Natural killer cell (primary cell): ENCODE data around the gene TMEM43. TPM values are rescaled to one million over a fixed set of nuclear protein-coding genes. Genes with fewer than 3 reads are reported as not detected.

Source experiments
- ATAC-seq, 3 donors: fragments of 150-1000 bp in 2 of 3; fragments of 200-7000 bp in 1 of 3; cut with Tn5 transposase; 1 replicate in 1 of 3; 2 replicates in 2 of 3; pipeline ENCODE4 v1.10.0; 2021; ENCODE audit warnings: mild to moderate bottlenecking in 2 of 3, moderate library complexity in 2 of 3
- DNase-seq, 2 donors: peaks; one replicate each; pipeline versions ENCODE4 v3.0.0 to v3.0.0-alpha.2; 2013 to 2021; ENCODE audit warnings: mixed read lengths in 1 of 2
- H3K27ac ChIP-seq: one replicate; pipeline ENCODE4 v1.5.1; 2013; ENCODE audit warnings: mild to moderate bottlenecking, low read length
- H3K27me3 ChIP-seq: one replicate; pipeline ENCODE4 v1.6.1; 2013; ENCODE audit warnings: low read length; ENCODE audit not compliant: control insufficient read depth, insufficient read depth
- H3K36me3 ChIP-seq: one replicate; pipeline ENCODE4 v1.6.1; 2013; ENCODE audit warnings: low read length; ENCODE audit not compliant: control insufficient read depth, insufficient read depth
- H3K4me1 ChIP-seq: one replicate; pipeline ENCODE4 v1.6.1; 2013; ENCODE audit warnings: low read length; ENCODE audit not compliant: control insufficient read depth, insufficient read depth
- H3K4me3 ChIP-seq: one replicate; pipeline ENCODE4 v1.5.1; 2013; ENCODE audit warnings: low read length
- H3K9me3 ChIP-seq: one replicate; pipeline ENCODE4 v1.6.1; 2013; ENCODE audit warnings: low read length; ENCODE audit not compliant: control insufficient read depth, insufficient read depth
- H3K27ac Mint-ChIP-seq, 2 donors: one replicate each; pipeline ENCODE4 v1.8.0; 2022; ENCODE audit warnings: mild to moderate bottlenecking in 2 of 2, mixed read lengths in 2 of 2, moderate library complexity in 1 of 2
- H3K27me3 Mint-ChIP-seq, 2 donors: one replicate each; pipeline ENCODE4 v1.8.0; 2022; ENCODE audit warnings: low read depth in 2 of 2, mixed read lengths in 2 of 2
- H3K36me3 Mint-ChIP-seq: one replicate; pipeline ENCODE4 v1.8.0; 2022; ENCODE audit warnings: mixed read lengths
- H3K4me1 Mint-ChIP-seq, 2 donors: one replicate each; pipeline ENCODE4 v1.8.0; 2022; ENCODE audit warnings: mixed read lengths in 2 of 2
- H3K4me3 Mint-ChIP-seq: one replicate; pipeline ENCODE4 v1.8.0; 2022; ENCODE audit warnings: mild to moderate bottlenecking, moderate library complexity, mixed read lengths
- H3K9me3 Mint-ChIP-seq, 2 donors: one replicate each; pipeline ENCODE4 v1.8.0; 2022; ENCODE audit warnings: mixed read lengths in 2 of 2
- CTCF ChIP-seq: fragments of 200-600 bp; IDR thresholded peaks from one replicate; pipeline ENCODE4 v1.8.0; 2022; ENCODE audit warnings: antibody characterized with exemption
- WGBS: methylation state at CpG from one replicate; pipeline ENCODE4 v1.1.7; 2013; ENCODE audit warnings: missing lambda C conversion rate; ENCODE audit not compliant: insufficient coverage; 5-methylcytosine and 5-hydroxymethylcytosine counted together
- intact Hi-C: fragments of 100-400 bp; cut with micrococcal nuclease; formaldehyde crosslinking; loops from one replicate; pipeline ENCODE4 v1.14.2; 2022
- total RNA-seq, 4 donors: library from RNA; stranded (reverse); fragments of 120-200 nt in 1 of 4; gene quantifications; one replicate each; pipeline versions ENCODE4 v1.2.3 to v1.2.4, GENCODE V29; 2013 to 2022

TMEM43 gene
- total RNA-seq, 3 donors from 2014 or later (not counting 1 experiment from before 2014, with no cell fraction given), result 49.5 to 61.1 (median 54.1) TPM

GRCh38 chr3:14175383-14176037, 50.7 kb downstream of the TMEM43 start:
- intact Hi-C loops, result no loop called here
- H3K4me3 Mint-ChIP-seq, result peak overlapping the region; percentile 52
- peaks cover 56 to 57% of the 10 kb centered on the region in 2 donors for H3K4me1 Mint-ChIP-seq
- no peak for ATAC-seq
- H3K9me3 Mint-ChIP-seq, result no peaks in the 10 kb centered on the region
- no peaks in the 10 kb centered on the region for H3K27me3 Mint-ChIP-seq
- peak overlapping the region; percentile 8 for H3K27ac ChIP-seq
- H3K9me3 ChIP-seq, result no peaks in the 10 kb centered on the region
- H3K27me3 ChIP-seq, result no peaks in the 10 kb centered on the region
- peaks cover 15% of the 10 kb centered on the region for H3K36me3 Mint-ChIP-seq
- DNase-seq, result peak in 1 of 2 donors; percentile 91
- peak overlapping the region; percentile 80 to 99 for H3K27ac Mint-ChIP-seq
- H3K4me3 ChIP-seq, result no peak overlapping the region
- peaks cover 26% of the 10 kb centered on the region for H3K36me3 ChIP-seq
- 58% methylated on average over 3 of the region's 3 CpGs for WGBS
- H3K4me1 ChIP-seq, result peaks cover 30% of the 10 kb centered on the region
- TF ChIP-seq CTCF, result no peak

- peak overlapping the region; percentile 91 for H3K27ac ChIP-seq
- Mint-ChIP-seq H3K4me3 (peak overlapping the region; percentile 100), H3K27me3 (no peaks in the 10 kb centered on the region), H3K4me1 (peaks cover 58 to 59% of the 10 kb centered on the region in 2 donors), H3K9me3 (no peaks in the 10 kb centered on the region), H3K27ac (peak overlapping the region; percentile 99 to 100), H3K36me3 (peaks cover 7% of the 10 kb centered on the region)
- H3K4me3 ChIP-seq, result peak overlapping the region; percentile 72
- DNase-seq, result no peak
- H3K9me3 ChIP-seq, result no peaks in the 10 kb centered on the region
- ATAC-seq, result peak; percentile 3
- TF ChIP-seq CTCF, result no peak
- peaks cover 16% of the 10 kb centered on the region for H3K36me3 ChIP-seq
- H3K4me1 ChIP-seq, result peaks cover 30% of the 10 kb centered on the region
- WGBS, result 10% methylated on average over 10 of the region's 10 CpGs
- no peaks in the 10 kb centered on the region for H3K27me3 ChIP-seq
- intact Hi-C loops, result loop anchor here (1.0 to 2.0 kb wide), 5 partner anchors 33 to 281 kb away; partner anchors contain the start of gene CHCHD4
Measured at GRCh38 chr3:14177580-14178246, 52.9 kb downstream of the TMEM43 start.

GRCh38 chr3:14178247-14179113, 53.6 kb downstream of the TMEM43 start, which contains the start of the genes LSM3 and XPC:
LSM3 (plus strand) TSS chr3:14178817; CDS start chr3:14178861, 44 bp downstream.
XPC (minus strand) TSS chr3:14178601; CDS start chr3:14178568, 33 bp downstream.
- peak; percentile 94 to 99 (median 94) for ATAC-seq
- peak; percentile 98 to 99 for DNase-seq
- peaks cover 30% of the 10 kb centered on the region for H3K4me1 ChIP-seq
- H3K36me3 Mint-ChIP-seq, result peaks cover 9% of the 10 kb centered on the region
- WGBS, result under 1% methylated on average over 78 of the region's 78 CpGs
- H3K36me3 ChIP-seq, result peaks cover 17% of the 10 kb centered on the region
- H3K9me3 ChIP-seq, result no peaks in the 10 kb centered on the region
- H3K27me3 ChIP-seq, result no peaks in the 10 kb centered on the region
- H3K4me3 ChIP-seq, result peak within 1 kb of the TSS; percentile 72
- H3K27ac ChIP-seq, result peak within 1 kb of the TSS; percentile 91
- no peaks in the 10 kb centered on the region for H3K9me3 Mint-ChIP-seq
- TF ChIP-seq CTCF, result no peak
- H3K27me3 Mint-ChIP-seq, result no peaks in the 10 kb centered on the region
- intact Hi-C loops, result loop anchor here (1.0 to 2.0 kb wide), 5 partner anchors 34 to 282 kb away; partner anchors contain the start of gene CHCHD4
- peak within 1 kb of the TSS; percentile 99 to 100 for H3K27ac Mint-ChIP-seq
- peaks cover 61 to 66% of the 10 kb centered on the region in 2 donors for H3K4me1 Mint-ChIP-seq
- peak within 1 kb of the TSS; percentile 100 for H3K4me3 Mint-ChIP-seq
